Fibroblast of skin of right quadriceps (primary cell): Measurements from ENCODE around the gene ULK2.
"Not testable (repeated sequence)": the region's sequence is repeated elsewhere in the genome, so short reads cannot be mapped to it uniquely, and the experiment has no call there.

ENCODE experiments used
- DNase-seq: peaks from one replicate; pipeline ENCODE4 v3.0.0-alpha.2; 2013

Gene ULK2

GRCh38 chr17:19860647-19861177 is 7.0 kb downstream of the ULK2 start:
- not testable (repeated sequence) for DNase-seq

DNA sequence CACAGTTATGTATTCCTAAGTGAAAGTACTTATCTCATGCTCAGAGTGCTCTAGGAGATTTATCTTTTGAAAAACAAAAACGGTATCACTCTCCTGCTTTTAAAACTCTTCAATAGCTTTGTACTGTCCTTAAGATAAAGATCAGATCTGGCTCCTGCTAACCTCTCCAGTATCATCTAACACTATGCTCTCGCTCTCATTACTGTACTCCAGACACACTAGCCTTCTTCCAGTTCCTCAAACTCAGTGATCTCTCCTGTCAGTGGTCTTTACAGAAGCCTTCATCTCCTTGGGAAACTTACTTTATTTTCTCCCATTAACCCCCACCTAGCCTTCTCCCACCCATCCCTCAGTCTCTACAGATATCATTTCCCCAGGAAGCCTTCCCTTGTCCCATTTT is 10.1 kb downstream of the ULK2 start:
- DNase-seq = no peak

DNA sequence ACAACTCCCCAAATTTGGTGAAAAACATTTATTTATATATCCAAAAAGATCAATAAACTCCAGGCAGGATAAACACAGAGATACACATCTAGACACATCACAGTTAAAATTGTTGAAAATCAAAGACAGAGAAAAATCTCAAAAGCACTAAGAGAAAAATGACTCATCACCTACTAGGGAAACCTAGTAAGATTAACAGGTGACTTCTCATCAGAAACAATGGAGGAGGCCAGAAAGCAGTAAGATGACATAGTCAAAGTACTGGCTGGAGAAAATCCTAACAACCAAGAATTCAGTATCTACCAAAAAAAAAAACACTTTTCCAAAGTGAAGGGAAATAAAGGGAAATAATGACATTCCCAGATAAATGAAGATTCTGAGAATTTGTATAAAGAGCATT is 33.8 kb downstream of the ULK2 start:
- DNase-seq = no peak

DNA sequence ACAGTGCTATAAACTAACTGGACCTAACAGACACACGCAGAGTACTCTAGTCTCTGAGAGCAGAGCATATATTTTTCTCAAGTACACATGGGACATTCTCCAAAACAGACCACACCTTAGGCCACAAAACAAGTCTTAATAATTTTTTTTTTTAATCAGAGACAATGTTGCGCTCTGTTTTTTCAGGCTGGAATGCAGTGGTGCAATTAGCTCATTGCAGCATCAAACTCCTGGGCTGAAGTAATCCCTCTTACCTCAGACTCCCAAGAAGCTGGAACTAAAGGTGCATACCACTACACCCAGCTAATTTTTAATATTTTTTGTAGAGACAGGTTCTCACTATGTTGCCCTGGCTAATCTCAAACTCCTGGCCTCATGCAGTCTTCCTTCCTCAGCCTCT is 37.7 kb downstream of the ULK2 start:
- DNase-seq = no peak

GRCh38 chr17:19812407-19812806 is 55.3 kb downstream of the ULK2 start:
- peak; percentile 7 for DNase-seq

- peak; percentile 27 for DNase-seq
Measured at GRCh38 chr17:19805006-19805405, 62.7 kb downstream of the ULK2 start.

DNA sequence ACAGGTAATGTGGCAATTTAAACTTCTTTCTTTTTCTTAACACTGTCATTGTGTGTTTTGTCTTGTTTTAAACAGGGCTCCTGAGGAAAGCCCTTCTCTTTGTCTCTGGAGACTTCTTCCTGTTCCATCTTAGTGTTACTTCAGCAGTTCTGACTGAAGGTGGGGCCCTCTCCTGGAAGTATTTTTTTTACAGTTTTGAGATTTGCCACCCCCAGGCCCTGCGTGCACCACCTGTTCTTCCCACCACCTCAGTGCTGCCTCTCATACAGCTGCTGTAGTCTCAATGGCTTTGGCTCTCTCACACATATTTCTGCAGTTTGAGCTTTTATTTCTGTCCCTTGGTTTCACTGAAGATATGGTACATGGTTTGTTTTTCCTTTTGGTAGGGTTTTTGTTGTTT is 67.2 kb downstream of the ULK2 start:
- no peak for DNase-seq

DNA sequence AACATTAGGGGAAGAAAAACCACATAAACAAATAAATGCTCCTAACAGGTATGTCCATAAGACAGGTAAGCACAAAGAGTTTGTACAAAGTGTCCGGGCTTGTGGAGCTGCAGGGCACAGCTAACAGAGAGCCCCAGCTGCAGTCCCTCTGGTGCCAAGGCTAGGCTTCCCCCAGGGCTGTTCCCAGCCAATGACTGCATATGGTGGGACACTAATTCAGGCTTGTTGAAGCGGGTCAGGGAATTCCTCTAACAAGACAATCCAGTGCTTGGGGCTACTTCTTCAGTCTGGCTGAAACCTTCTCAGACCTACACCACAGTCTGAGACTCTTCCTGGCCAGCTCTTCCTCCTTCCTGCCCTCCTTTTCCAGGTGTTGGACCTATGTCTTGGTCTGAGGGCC is 67.9 kb downstream of the ULK2 start:
- DNase-seq = no peak

- no peak for DNase-seq
Measured at GRCh38 chr17:19796457-19796856, 71.3 kb downstream of the ULK2 start.

- no peak for DNase-seq
Measured at GRCh38 chr17:19791918-19792550, 75.7 kb downstream of the ULK2 start.

DNA sequence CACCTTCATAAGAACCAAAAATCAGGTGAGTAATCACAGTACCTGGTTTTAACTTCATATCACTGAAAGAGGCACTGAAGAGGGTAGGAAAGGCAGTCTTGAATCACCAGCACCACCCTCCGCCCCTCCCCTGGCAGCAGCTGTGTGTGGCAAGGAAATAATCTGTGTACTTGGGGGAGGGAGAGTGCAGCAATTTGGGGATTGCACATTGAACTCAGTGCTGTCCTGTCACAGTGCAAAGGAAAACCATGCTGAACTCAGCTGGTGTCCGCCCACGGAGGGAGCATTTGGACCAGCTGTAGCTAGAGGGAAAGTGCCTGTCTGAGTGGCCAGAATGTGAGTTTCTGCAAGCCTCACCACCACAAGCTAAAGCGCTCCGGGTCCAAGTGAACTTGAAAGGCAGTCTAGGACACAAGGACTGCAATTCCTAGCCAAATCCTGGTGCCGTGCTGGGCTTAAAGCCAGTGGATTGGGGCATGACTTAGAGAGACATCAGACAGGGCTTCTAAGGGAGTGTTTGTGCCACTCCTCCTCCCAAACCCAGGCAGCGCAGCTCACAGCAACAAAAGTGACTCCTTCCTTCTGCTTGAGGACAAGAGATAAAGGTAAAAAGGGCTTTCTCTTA is 79.9 kb downstream of the ULK2 start:
- no peak for DNase-seq

- DNase-seq = no peak
Measured at GRCh38 chr17:19785854-19786253, 81.9 kb downstream of the ULK2 start.

- DNase-seq = no peak
Measured at GRCh38 chr17:19781488-19782458, 86.0 kb downstream of the ULK2 start.

GRCh38 chr17:19780846-19781245 is 86.9 kb downstream of the ULK2 start:
- DNase-seq = no peak

GRCh38 chr17:19773534-19773933 is 94.2 kb downstream of the ULK2 start:
- DNase-seq = no peak

- no peak for DNase-seq
Measured at GRCh38 chr17:19771971-19772630, 95.6 kb downstream of the ULK2 start.

DNA sequence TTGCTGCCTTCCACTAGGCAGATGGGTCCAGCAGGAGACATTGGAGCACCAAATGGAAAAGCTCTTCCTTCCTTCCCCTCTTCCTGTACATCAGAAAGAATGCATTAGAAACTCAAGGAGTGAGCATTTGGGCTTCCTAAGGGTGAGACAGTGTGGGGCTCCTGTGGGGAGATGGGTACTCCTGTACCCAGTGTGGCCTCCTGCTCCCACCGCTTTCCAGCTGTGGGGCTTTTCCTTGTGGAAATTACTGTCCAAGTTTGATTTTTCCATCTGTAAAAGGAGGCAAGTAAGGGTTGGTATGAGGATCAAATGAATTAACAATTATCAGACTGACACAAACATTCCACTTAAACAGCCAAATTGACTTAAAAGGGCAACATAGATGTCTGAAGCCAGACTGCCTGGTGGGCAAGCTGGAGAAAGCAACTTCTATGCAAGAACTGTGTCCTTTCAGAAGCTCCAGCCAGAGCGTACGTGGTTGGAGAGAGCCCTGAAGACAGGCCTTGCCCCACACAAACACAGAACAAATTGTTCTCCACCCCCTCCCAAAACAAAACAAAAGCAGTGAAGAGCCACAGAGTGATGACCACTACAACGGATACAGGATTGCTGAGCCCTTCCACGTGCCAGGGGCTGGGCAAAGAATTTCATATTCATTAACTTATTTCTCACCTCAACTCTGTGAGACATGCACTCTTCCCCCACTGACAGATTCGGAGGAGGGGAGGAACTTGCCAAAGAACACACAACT is 96.6 kb downstream of the ULK2 start:
- DNase-seq = no peak

DNA sequence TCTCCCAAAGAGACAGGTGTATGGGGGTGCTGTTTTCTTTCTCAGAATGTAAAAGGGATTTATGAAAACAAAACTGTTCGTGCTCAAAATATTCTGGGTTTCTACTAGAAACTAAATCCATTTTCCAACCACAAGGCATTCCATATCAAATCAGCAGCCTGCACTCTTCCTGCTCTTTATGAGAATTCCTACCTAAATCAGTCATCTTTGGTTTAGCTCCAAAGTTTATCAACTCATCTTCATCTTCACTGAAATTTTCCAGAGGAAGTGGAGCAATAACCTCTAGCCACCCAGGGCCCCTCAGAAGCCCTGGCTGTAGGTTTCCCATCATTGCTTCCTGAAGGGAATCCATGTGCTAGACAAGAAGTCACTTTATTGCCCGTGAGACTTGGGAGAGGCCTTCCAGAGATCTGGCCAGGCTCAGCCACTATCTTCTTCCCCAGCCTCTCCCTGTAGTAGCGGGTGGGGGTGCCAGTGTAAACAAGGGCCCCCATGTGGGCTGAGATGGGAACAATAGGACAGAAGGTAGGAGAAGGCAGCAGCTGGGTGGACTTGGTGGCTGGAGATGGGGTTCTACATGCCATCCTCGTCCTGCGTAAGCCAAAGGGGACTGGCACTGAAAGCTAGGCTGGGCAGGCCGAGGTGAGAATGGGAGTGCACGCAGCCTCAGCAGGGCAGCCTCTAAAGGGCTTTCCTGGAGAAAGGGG is 97.6 kb downstream of the ULK2 start:
- peak; percentile 79 for DNase-seq

- no peak for DNase-seq
Measured at GRCh38 chr17:19768046-19768782, 99.5 kb downstream of the ULK2 start.

- peak; percentile 44 for DNase-seq
Measured at GRCh38 chr17:19766421-19767270, 101.1 kb downstream of the ULK2 start.
